PC-9 (cell line): ENCODE measurements around the gene CRYBB1. TPM values are rescaled to one million over a fixed set of nuclear protein-coding genes. Genes with fewer than 3 reads are reported as not detected.

Experiments
- BruUV-seq: library from RNA; stranded (reverse); fragments of 400-500 nt; replicated peaks from 2 replicates; lab custom pipeline; 2021; lab: Mats Ljungman, UMichigan
- CTCF ChIA-PET: fragments of 300-600 bp; sonication (Branson Sonifier 250); formaldehyde crosslinking; loops from one replicate; lab custom pipeline; 2022; ENCODE audit warnings: antibody characterized with exemption; lab: Charles Lee
- POLR2A ChIA-PET: fragments of 300-600 bp; sonication (Branson Sonifier 250); formaldehyde crosslinking; loops from one replicate; lab custom pipeline; 2022; ENCODE audit warnings: antibody characterized with exemption; ENCODE audit not compliant: unreplicated experiment; lab: Charles Lee
- DNase-seq, 2 experiments: peaks; one replicate each; pipeline versions ENCODE4 v3.0.0 to v3.0.0-alpha.2; 2015 to 2022; ENCODE audit warnings: mixed read lengths in 1 of 2
- H2AFZ ChIP-seq: fragments of 200-600 bp; sonication (generic); 2 replicates; pipeline ENCODE4 v1.8.1; 2017; ENCODE audit warnings: antibody characterized with exemption
- H3F3A ChIP-seq: fragments of 200-600 bp; sonication (generic); 2 replicates; pipeline ENCODE4 v1.8.1; 2017; ENCODE audit warnings: antibody characterized with exemption, mild to moderate bottlenecking, low read depth; ENCODE audit not compliant: insufficient read depth
- H3K27ac ChIP-seq: fragments of 200-600 bp; sonication (generic); 2 replicates; pipeline ENCODE4 v1.6.1; 2016; ENCODE audit warnings: mixed run types
- H3K27me3 ChIP-seq: fragments of 200-600 bp; sonication (generic); 2 replicates; pipeline ENCODE4 v1.6.1; 2016; ENCODE audit warnings: low read depth, mixed run types; ENCODE audit not compliant: insufficient read depth
- H3K36me3 ChIP-seq: fragments of 200-600 bp; sonication (generic); 2 replicates; pipeline ENCODE4 v1.6.1; 2016; ENCODE audit warnings: low read depth, mixed run types
- H3K4me1 ChIP-seq: fragments of 200-600 bp; sonication (generic); replicated peaks from 2 replicates; pipeline ENCODE4 v1.6.1; 2016; ENCODE audit warnings: mixed run types; ENCODE audit not compliant: insufficient read depth
- H3K4me2 ChIP-seq: fragments of 200-600 bp; sonication (generic); 2 replicates; pipeline ENCODE4 v1.6.1; 2017; ENCODE audit warnings: mixed run types
- H3K4me3 ChIP-seq: fragments of 200-600 bp; sonication (generic); 2 replicates; pipeline ENCODE4 v1.6.1; 2016; ENCODE audit warnings: mixed run types
- H3K79me2 ChIP-seq: fragments of 200-600 bp; sonication (generic); 2 replicates; pipeline ENCODE4 v1.6.1; 2017; ENCODE audit warnings: low read depth, mixed run types
- H3K9me2 ChIP-seq: fragments of 200-600 bp; sonication (generic); 2 replicates; pipeline ENCODE4 v1.8.1; 2017; ENCODE audit warnings: mild to moderate bottlenecking; ENCODE audit not compliant: insufficient read depth
- H3K9me3 ChIP-seq: fragments of 200-600 bp; sonication (generic); 2 replicates; pipeline ENCODE4 v1.8.1; 2016; ENCODE audit warnings: low read depth; ENCODE audit not compliant: insufficient read depth
- H4K20me1 ChIP-seq: fragments of 200-600 bp; sonication (generic); 2 replicates; pipeline ENCODE4 v1.8.1; 2017; ENCODE audit not compliant: insufficient read depth
- EZH2 ChIP-seq: fragments of 200-600 bp; sonication (generic); IDR thresholded peaks from 2 replicates; pipeline ENCODE4 v1.8.0; 2017; ENCODE audit warnings: antibody characterized with exemption, low read depth
- intact Hi-C: fragments of 100-400 bp; cut with micrococcal nuclease; formaldehyde crosslinking; loops from one replicate; pipeline ENCODE4 v1.10.0; 2022; ENCODE audit not compliant: unreplicated experiment
- total RNA-seq: library from RNA; stranded (reverse); gene quantifications from 2 replicates; pipeline ENCODE4 v1.2.3, GENCODE V29; 2021
- TF ChIP-seq, protein P1 (sequence below): fragments of 200-600 bp; sonication (generic); conservative IDR thresholded peaks from 2 replicates; pipeline ENCODE4 v1.6.1; 2017; ENCODE audit warnings: mixed run types, antibody characterized with exemption, mild to moderate bottlenecking, moderate library complexity

Gene CRYBB1
- total RNA-seq, 1 experiment from 2014 or later: not detected

DNA sequence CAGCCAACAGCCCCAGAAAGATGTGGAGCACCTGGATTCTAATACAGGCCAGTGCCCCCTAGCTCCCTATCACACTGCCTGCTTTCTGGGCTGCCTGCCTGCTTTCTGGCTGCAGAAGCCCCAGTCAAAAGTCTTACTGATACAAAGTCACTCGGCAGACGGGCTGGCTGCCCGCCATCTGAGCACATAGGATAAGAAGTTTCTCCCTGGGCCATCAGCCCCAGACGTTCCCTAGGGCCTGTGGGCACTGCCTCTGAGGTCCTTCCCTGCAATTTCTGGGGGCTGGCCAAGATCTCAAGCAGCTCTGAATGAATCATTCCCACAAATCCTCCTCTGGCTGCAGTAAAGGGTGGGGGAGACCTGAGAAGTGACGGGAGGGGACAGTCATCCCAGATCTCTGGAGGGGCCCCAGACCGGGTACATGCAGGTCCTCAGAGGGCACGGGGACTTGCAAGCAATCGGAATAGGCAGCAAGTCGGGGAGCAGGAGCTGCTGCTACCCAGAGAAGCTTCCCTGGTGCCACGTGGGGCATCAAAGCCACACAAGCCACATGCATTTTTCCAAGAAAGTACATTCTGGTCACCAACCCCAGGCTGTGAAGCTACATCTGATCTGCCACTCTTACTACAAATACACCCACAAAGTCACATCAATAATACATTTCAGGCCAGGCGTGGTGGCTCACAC lies 32.6 kb downstream of the CRYBB1 start:
- no peaks in the 10 kb centered on the region for H3K36me3 ChIP-seq
- H3K27ac ChIP-seq: no peak overlapping the region
- H3K27me3 ChIP-seq: no peaks in the 10 kb centered on the region
- no peaks in the 10 kb centered on the region for H3K79me2 ChIP-seq
- no peaks in the 10 kb centered on the region for H3K4me1 ChIP-seq
- BruUV-seq: no TSS peak
- no peaks in the 10 kb centered on the region for H3K9me2 ChIP-seq
- TF ChIP-seq, protein P1, sequence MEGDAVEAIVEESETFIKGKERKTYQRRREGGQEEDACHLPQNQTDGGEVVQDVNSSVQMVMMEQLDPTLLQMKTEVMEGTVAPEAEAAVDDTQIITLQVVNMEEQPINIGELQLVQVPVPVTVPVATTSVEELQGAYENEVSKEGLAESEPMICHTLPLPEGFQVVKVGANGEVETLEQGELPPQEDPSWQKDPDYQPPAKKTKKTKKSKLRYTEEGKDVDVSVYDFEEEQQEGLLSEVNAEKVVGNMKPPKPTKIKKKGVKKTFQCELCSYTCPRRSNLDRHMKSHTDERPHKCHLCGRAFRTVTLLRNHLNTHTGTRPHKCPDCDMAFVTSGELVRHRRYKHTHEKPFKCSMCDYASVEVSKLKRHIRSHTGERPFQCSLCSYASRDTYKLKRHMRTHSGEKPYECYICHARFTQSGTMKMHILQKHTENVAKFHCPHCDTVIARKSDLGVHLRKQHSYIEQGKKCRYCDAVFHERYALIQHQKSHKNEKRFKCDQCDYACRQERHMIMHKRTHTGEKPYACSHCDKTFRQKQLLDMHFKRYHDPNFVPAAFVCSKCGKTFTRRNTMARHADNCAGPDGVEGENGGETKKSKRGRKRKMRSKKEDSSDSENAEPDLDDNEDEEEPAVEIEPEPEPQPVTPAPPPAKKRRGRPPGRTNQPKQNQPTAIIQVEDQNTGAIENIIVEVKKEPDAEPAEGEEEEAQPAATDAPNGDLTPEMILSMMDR: no peak
- no peak for TF ChIP-seq EZH2
- no peak overlapping the region for H3K4me3 ChIP-seq
- intact Hi-C loops: no loop called here
- H3F3A ChIP-seq: no peaks in the 10 kb centered on the region
- no peak overlapping the region for H2AFZ ChIP-seq
- ChIA-PET CTCF (interaction anchor here (0.6 kb wide), 2 partner anchors 11 to 957 kb away, joined by 4 to 5 read pairs; no protein-coding TSS in a partner anchor), POLR2A (interaction anchor here (0.6 kb wide), 1 partner anchor 826 kb away, joined by 3 read pairs; no protein-coding TSS in a partner anchor)
- H3K9me3 ChIP-seq: no peaks in the 10 kb centered on the region
- no peaks in the 10 kb centered on the region; the same call in 1 of the 2 replicates for H4K20me1 ChIP-seq
- peak; percentile 50 to 62 for DNase-seq
- H3K4me2 ChIP-seq: no peak overlapping the region

DNA sequence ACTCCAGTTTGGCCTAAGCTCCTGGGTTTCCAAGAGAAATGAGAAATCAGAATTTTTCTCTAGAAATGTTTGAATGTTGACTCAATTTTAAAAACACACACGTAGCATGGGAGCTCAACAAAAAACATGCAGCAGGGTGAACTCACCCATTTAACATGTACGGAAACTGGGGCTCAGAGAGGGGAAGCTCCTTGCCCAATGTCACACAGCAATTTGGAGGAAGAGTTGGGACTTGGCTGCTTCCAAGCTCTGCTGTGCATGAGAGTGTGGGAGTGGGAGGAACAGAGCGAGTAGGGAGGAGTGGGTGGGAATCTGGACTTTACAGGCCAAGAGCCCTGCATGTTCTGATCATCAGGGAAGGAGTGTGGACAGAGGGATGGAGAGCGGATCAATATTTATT lies 33.8 kb downstream of the CRYBB1 start:
- no peaks in the 10 kb centered on the region for H3K79me2 ChIP-seq
- no peaks in the 10 kb centered on the region for H3K9me3 ChIP-seq
- no peaks in the 10 kb centered on the region for H3K4me1 ChIP-seq
- no peaks in the 10 kb centered on the region for H3K9me2 ChIP-seq
- H3K27me3 ChIP-seq: no peaks in the 10 kb centered on the region
- no peaks in the 10 kb centered on the region for H3K36me3 ChIP-seq
- no TSS peak for BruUV-seq
- ChIA-PET CTCF (no interaction called here), POLR2A (no interaction called here)
- H4K20me1 ChIP-seq: no peaks in the 10 kb centered on the region; the same call in 1 of the 2 replicates
- H3K27ac ChIP-seq: no peak overlapping the region
- TF ChIP-seq, protein P1: no peak
- no peak for TF ChIP-seq EZH2
- no peaks in the 10 kb centered on the region for H3F3A ChIP-seq
- no peak overlapping the region for H3K4me3 ChIP-seq
- no peak overlapping the region for H3K4me2 ChIP-seq
- no peak for DNase-seq
- no peak overlapping the region for H2AFZ ChIP-seq
- intact Hi-C loops: no loop called here

DNA sequence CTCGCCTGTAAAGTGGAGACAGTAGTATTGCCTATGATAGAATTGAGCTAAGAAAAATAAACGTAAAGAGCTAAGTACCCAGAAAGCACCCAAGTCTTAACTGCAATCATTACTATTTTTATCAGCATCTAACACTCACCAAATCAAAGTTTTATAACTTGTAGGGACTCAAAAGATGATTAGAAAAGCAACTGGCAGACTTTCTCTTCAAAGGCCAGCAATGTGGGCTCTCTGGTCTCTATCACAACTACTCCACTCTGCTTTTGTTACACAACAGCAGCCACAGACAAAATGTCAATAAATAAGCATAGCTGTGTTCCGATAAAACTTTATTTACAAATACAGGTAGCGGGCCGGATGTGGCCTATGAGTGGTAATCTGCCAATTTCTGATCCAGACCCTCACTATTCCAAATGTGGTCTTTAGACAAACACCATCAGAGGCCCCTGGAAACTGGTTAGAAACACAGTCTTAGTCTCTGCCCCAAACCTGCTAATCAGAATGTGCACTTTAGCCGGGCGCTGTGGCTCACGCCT lies 36.1 kb downstream of the CRYBB1 start:
- H2AFZ ChIP-seq: no peak overlapping the region
- H3K79me2 ChIP-seq: no peaks in the 10 kb centered on the region
- no peak overlapping the region for H3K27ac ChIP-seq
- H4K20me1 ChIP-seq: no peaks in the 10 kb centered on the region; the same call in 1 of the 2 replicates
- H3K27me3 ChIP-seq: no peaks in the 10 kb centered on the region
- H3K4me1 ChIP-seq: no peaks in the 10 kb centered on the region
- H3F3A ChIP-seq: no peaks in the 10 kb centered on the region
- H3K4me3 ChIP-seq: no peak overlapping the region
- intact Hi-C loops: no loop called here
- no TSS peak for BruUV-seq
- no peaks in the 10 kb centered on the region for H3K36me3 ChIP-seq
- TF ChIP-seq, protein P1: no peak
- TF ChIP-seq EZH2: no peak
- DNase-seq: no peak
- H3K9me2 ChIP-seq: no peaks in the 10 kb centered on the region
- ChIA-PET CTCF (no interaction called here), POLR2A (no interaction called here)
- H3K4me2 ChIP-seq: no peak overlapping the region
- H3K9me3 ChIP-seq: no peaks in the 10 kb centered on the region
